Measurements from ENCODE around the gene MED15.

DNA sequence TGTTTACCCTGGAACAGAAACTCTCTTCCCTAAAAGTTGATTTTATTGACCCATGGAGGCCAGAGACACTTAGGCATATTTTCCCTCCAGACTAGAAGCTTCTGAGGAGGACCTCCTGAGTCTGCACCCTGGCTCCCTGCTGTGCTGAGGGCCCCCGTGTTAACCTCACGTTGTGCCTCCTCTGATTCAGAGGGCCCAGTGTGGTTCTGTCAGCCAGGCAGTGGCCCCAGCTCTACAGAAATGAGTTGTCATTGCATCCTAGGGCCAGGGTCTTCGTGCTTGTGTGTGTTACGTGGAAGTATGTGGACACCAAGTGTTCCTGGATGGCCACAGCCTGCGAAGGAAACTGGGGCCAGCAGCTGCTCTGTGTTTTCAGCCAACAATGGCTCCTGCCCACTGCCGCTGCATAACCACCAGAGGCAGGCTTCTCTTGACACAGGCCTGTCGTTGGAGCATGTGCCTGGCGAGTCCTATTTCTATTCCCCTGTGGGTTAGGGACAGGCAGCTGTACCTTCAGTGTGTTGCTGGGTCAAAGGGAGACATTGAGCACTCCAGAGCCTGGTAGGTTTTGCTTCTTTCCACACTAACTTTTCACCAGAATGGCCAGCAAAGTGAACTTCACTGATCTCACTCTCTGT, 44.5 kb downstream of the MED15 start:
- TF ChIP-seq CTCF (IDR thresholded peaks at IDR 0.05) (peak in 3 of 6 experiments; percentile 32 to 52 (median 34)), POLR2A (IDR thresholded peaks at IDR 0.05) (no peak)
